Progenitor cell of endocrine pancreas (in vitro differentiated cells): ENCODE results near the gene USP10. TPM values are rescaled to one million over a fixed set of nuclear protein-coding genes. Genes with fewer than 3 reads are reported as not detected.
A peak's percentile ranks its signal among the peaks of the same experiment; 100 is the strongest.

Source experiments
- DNase-seq: peaks from one replicate; pipeline ENCODE4 v3.0.0; 2021; ENCODE audit warnings: low spot score; ENCODE audit not compliant: unreplicated experiment
- H3K27ac Mint-ChIP-seq: 2 replicates; pipeline ENCODE4 v1.8.0; 2021; ENCODE audit warnings: mild to moderate bottlenecking, moderate library complexity, mixed read lengths
- H3K27me3 Mint-ChIP-seq: 2 replicates; pipeline ENCODE4 v1.8.0; 2021; ENCODE audit warnings: mixed read lengths
- H3K36me3 Mint-ChIP-seq: 2 replicates; pipeline ENCODE4 v1.8.0; 2022; ENCODE audit warnings: mixed read lengths; ENCODE audit not compliant: insufficient read depth
- H3K4me1 Mint-ChIP-seq: 2 replicates; pipeline ENCODE4 v1.8.0; 2021; ENCODE audit warnings: low read depth, mixed read lengths
- H3K4me3 Mint-ChIP-seq: 2 replicates; pipeline ENCODE4 v1.8.0; 2021; ENCODE audit warnings: low read depth, mild to moderate bottlenecking, moderate library complexity, mixed read lengths
- H3K9me3 Mint-ChIP-seq: 2 replicates; pipeline ENCODE4 v1.8.0; 2021; ENCODE audit warnings: low read depth, mixed read lengths
- total RNA-seq: library from RNA; stranded (reverse); gene quantifications from 2 replicates; pipeline ENCODE4 v1.2.1, GENCODE V29; 2021
- TF ChIP-seq, protein P1 (sequence below): fragments of 200-600 bp; sonication (generic); IDR thresholded peaks from one replicate; pipeline ENCODE4 v1.5.0; 2021; ENCODE audit warnings: antibody characterized with exemption, mild to moderate bottlenecking; ENCODE audit not compliant: unreplicated experiment

The USP10 gene
- total RNA-seq, 1 donor from 2014 or later = 139 TPM

DNA sequence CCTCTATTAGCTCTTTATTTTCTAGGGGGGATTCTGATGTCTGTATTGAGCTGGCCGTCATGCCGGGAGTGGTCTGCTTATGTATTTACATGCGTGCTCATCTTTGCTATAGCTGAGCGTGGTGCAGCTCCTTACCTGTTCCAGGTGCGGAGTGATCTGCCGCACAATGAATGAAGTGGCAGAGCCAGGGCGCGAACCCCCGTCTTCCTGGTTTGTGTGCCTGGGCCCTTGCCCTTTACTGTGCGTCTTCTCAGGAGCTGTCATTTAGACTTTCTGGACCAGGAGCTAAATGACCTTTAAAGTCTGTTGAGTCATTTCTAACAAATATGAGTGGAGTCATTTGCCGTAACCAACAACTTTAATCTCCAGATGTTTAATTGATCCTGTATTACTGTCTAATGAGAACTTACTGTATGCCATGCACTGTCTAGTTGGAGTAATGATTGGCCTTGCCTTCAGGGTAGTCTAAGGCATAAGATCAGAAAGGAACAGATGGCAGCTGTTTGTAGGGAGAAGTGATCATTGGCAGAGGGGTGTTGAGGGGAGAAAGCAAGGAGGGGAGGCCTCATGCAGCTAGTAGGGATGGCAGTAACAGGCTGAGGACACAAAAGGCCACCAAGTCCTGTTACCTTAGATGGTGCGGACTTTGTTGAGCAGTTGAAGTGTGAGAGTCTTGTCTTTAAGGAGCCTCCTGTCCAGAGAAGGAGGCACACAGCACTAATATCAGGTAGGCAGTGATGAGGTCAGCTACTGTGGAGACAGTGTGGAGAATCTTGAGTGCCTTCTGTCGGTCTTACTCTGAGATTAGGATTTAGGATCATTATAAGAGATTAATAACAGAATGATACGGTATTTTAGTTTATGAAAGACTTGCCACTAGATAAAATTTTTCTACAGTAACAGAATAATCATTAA lies 53.9 kb downstream of the USP10 start:
- TF ChIP-seq, protein P1, sequence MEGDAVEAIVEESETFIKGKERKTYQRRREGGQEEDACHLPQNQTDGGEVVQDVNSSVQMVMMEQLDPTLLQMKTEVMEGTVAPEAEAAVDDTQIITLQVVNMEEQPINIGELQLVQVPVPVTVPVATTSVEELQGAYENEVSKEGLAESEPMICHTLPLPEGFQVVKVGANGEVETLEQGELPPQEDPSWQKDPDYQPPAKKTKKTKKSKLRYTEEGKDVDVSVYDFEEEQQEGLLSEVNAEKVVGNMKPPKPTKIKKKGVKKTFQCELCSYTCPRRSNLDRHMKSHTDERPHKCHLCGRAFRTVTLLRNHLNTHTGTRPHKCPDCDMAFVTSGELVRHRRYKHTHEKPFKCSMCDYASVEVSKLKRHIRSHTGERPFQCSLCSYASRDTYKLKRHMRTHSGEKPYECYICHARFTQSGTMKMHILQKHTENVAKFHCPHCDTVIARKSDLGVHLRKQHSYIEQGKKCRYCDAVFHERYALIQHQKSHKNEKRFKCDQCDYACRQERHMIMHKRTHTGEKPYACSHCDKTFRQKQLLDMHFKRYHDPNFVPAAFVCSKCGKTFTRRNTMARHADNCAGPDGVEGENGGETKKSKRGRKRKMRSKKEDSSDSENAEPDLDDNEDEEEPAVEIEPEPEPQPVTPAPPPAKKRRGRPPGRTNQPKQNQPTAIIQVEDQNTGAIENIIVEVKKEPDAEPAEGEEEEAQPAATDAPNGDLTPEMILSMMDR = no peak
- no peak for DNase-seq
- Mint-ChIP-seq H3K27ac (peak overlapping the region; percentile 1), H3K36me3 (no peaks in the 10 kb centered on the region), H3K4me3 (no peak overlapping the region), H3K27me3 (no peaks in the 10 kb centered on the region), H3K4me1 (peaks cover 4% of the 10 kb centered on the region), H3K9me3 (no peaks in the 10 kb centered on the region)

DNA sequence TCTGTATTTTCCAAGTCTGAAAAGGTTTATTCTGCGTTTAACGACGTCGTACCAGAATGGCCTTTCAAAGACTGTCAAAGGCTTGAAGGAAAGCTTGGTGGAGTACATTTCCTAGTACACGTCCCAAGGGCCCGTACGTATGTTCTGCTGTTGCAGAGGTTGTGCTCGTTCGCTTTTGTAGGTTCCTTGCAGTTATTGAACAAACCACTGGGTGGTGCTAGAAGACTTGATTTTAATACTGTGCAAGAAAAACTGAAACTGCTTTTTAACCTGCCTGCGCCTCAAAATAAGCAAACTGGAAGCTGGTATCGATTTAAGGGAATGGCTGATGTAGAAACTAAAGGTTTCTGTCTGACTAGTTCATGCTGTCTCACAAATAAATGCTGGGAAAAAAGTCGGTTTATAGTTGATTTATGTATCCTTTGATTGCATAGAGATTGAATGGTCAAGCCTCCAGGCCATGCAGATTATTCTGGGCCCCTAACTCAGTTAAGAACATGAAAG lies 54.6 kb downstream of the USP10 start:
- H3K4me3 Mint-ChIP-seq = no peak overlapping the region

DNA sequence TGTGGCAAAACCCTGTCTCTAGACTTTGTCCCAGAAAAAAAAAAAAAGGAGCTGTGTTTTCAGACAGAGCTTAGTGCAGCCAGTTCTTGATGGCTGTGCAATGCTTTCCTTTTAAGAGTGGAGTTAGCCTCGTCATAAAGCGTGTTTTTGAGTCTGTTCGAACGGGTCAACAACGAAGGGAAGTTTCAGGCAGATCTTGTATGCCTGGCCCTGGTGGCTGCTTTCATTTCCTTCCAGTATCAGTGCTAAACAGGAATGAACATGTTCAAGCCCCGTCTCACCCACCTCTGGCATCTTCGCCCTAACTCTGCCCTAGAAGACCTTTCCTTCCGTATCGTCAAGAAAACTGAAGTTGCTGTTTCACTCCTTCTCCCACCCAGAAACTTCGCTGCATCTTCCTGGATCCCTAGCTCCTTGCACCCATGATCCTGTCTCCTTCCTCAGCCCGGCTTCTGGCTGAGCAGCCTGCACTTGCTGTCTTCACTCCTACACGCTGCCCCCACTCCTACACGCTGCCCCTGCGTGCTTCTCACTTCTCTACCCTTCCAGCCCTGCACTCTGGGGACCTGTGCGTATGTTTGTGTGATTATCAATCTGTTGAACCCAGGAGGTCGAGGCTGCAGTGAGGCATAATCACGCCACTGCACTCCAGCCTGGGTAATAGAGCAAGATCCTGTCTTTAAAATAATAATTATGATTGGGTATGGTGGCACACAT lies 55.3 kb downstream of the USP10 start:
- no peak for DNase-seq
- peaks cover 4% of the 10 kb centered on the region for H3K4me1 Mint-ChIP-seq

More for the DNA sequence above, 54.6 kb downstream of the USP10 start:
- H3K36me3 Mint-ChIP-seq = no peaks in the 10 kb centered on the region
- DNase-seq = peak; percentile 59
- TF ChIP-seq, protein P1 = peak; percentile 88
- peaks cover 4% of the 10 kb centered on the region for H3K4me1 Mint-ChIP-seq
- peak overlapping the region; percentile 79 for H3K27ac Mint-ChIP-seq
- no peaks in the 10 kb centered on the region for H3K9me3 Mint-ChIP-seq
- H3K27me3 Mint-ChIP-seq = no peaks in the 10 kb centered on the region

GRCh38 chr16:84756830-84757229 lies 57.0 kb downstream of the USP10 start:
- no peak overlapping the region for H3K4me3 Mint-ChIP-seq
- TF ChIP-seq, protein P1 = no peak
- no peaks in the 10 kb centered on the region for H3K9me3 Mint-ChIP-seq
- H3K4me1 Mint-ChIP-seq = peaks cover 7% of the 10 kb centered on the region
- peaks cover 4% of the 10 kb centered on the region for H3K36me3 Mint-ChIP-seq
- no peak for DNase-seq
- H3K27ac Mint-ChIP-seq = peak overlapping the region; percentile 77
- H3K27me3 Mint-ChIP-seq = no peaks in the 10 kb centered on the region

More for the DNA sequence above, 55.3 kb downstream of the USP10 start:
- Mint-ChIP-seq H3K27ac (peak overlapping the region; percentile 73), H3K27me3 (no peaks in the 10 kb centered on the region), H3K9me3 (no peaks in the 10 kb centered on the region), H3K36me3 (peaks cover 1% of the 10 kb centered on the region), H3K4me3 (no peak overlapping the region)
- TF ChIP-seq, protein P1 = no peak

DNA sequence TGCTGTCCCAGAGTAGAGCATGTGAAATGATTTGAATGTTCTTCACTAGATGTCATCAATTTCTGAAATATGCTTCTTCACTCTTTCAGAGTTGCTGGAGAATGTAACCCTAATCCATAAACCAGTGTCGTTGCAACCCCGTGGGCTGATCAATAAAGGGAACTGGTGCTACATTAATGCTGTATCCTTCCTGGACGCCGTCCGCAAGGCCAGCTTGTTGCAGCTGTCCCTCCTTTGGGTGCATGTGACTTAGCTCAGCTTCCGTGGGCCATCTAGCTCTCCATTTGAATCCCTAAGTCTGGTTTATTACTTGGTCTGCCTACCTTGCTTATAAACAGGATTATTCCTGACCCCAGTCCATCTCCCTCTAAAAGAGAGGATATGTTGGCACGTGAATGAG lies 58.8 kb downstream of the USP10 start:
- Mint-ChIP-seq H3K27ac (peak overlapping the region; percentile 66), H3K9me3 (no peaks in the 10 kb centered on the region), H3K4me3 (no peak overlapping the region), H3K27me3 (no peaks in the 10 kb centered on the region), H3K36me3 (peaks cover 11% of the 10 kb centered on the region), H3K4me1 (peaks cover 7% of the 10 kb centered on the region)
- TF ChIP-seq, protein P1 = no peak
- no peak for DNase-seq
